Measurements from ENCODE around the gene SEC61B. TPM values are rescaled to one million over a fixed set of nuclear protein-coding genes. Genes with fewer than 3 reads are reported as not detected.

Gene SEC61B
- 54.4 TPM for total RNA-seq

- peak; percentile 100 for DNase-seq
Observed at GRCh38 chr9:99221621-99222415, at the start of gene SEC61B, which contains the start of gene ALG2. SEC61B (plus strand) TSS chr9:99222282; CDS start chr9:99222364, 82 bp downstream. ALG2 (minus strand) TSS chr9:99221942; CDS start chr9:99221894, 48 bp downstream.

DNA sequence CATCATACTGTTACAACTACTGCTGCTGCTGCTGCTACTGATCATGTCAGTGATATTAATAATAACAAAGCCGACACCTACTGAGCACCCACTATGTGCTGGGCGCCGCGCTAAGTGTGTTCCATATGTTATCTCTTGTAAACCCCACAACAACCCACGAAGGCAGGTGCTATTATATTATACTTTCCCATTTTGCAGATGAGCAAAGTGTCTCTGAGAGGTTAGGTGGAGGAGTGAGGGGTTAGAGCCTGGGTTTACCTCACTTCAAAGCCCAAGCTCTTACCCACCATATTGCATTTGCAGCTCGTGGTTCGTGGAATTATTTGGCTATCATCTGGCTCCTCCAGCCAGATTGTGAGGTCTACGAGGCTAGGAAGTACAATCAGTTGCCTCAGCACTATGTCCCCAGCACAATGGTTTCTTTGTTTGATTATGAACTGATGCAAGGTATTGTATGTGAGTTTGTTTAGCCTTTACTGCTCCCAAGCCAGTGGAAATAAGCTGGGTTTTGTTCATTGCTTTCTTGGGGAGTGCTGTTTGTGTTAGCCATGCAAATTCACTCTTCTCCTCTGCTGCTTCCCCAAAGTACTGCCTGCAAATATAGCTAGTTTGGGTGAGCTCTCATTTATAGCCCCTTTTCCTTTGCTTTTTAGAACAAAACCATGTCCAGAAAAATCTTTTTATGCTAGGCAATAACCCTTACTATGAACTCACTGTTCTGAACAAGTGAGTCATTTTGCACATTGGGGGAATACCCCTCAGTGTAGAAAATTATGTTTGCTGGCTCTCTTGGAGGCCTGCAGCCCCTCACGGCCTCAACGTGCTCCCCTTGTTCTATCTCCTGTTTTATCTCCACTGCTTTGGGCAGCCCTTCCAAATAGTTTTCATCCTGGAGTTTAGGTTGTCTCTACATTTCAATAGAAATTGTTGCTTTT, 48.2 kb upstream of the SEC61B start:
- no peak for DNase-seq

- DNase-seq = no peak
Observed at GRCh38 chr9:99176527-99177013, 45.5 kb upstream of the SEC61B start.

DNA sequence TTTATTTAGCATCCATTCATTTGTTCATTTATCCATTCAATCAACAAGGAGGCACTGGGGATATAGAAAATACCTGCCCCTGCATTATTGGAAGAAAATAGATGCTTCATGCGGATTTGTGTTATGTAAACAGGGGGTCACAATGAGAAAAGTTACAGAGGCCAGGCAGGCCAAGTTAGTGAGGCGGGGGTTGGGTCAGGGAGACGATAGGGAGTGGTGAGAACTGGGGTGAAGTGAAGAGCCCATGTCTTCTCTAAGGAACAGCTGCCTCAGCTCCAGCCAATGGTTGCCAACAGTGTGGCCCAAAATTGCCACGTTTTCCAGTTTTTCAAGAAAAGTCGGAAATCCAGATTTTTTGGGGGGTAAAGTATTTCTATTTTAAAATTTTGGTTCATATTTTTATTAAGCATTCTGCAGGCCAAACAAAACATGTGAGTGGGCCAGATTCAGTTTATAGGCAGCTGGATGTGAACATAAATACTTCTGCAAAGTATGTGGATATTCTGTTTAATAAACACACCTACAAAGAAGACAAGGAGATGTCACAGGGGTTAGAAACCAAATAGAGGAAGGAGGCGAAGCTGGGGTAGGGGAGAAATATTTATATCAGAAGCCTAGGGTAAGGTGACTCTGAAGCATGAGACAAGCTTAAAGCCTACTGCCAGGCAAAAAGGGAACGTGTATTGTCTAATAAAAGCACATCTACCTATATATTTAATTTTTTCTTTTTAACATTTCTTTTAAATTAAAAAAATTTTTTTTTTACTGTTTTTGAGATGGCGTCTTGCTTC, 44.3 kb upstream of the SEC61B start:
- DNase-seq = no peak

DNA sequence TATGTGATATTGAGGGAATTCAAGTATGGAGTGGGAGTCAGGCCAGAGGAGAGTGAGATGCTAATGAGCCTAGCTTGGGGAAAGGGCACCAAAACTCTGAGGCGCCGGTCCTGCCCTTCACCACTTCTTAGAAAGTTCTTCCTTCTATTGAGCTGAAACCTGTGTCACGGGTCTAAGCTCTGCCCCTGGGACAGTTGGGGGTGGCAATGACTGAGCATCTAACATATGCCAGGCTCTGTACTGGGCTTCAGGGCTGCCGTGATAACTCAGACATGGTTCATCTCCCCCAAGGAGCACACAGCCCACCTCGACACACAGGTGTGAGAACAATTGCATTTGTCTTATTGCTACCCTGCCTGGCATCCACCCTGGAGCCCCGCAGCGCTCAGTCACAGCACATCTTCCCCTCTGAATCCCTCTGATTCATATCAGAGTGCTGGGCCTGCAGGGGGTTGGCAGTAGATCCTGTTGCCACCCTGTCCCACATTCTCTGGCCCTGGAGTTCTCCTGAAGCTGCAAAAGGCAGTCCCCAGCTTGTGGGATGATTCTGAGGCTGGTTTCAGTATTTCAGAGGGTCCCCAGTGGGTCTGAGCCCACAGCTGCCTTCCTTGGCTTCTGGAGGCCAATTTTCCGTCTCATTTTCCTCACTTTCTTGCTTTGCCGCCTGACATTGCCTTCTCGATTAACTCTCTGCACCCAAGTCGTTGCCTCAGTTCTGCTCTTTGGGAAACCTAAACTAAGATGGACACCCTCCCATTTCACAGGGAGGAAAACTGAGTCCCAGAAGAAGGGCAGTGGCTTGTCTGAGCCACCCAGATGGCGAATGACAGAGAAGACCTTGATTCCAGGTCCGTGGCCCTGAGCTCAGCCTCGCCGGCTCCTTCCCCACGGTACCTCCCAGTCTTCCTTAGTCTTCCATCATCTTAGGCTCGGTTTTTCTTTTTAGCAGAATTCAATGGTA, 42.9 kb upstream of the SEC61B start:
- no peak for DNase-seq

DNA sequence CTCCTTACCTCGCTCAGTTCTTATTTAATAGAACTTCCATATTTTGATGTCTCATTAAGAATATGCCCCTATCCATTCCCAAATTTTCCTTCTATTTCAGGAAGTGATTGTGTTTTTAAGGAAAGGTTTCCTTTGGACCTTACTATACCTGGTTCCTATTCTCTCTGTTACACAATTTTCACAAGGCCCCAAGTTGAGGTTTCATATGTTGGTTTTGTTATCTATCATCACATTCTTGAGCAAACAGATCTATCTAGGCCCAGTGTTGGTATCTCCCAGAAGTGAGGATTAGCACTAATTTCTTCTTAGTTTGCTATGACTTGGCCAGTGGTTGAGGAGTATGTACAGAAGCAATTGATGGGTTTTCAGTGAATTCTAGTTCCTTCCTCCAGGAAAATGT, 41.9 kb upstream of the SEC61B start:
- DNase-seq = no peak

DNA sequence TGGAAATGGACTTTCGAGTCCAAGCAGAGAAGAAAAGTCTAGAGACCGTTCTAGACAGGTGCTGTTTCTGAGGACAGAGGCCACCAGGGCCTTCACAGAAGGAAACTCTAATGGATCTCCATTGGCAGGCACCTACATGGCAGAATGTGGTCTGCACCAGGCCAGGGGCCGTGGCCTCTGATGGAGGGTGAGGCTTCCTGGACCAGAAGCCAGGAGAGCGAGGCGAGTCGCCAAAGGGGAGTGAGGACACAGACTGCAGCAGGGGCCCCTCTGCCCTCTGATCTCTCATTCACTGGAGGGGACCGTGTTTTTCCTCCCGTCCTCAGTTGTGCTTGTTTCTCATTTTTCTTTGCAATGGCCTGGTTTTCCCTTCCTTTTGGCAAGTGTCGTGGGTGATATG, 41.4 kb upstream of the SEC61B start:
- no peak for DNase-seq

GRCh38 chr9:99181206-99181605, 40.9 kb upstream of the SEC61B start:
- DNase-seq = no peak

- DNase-seq = no peak
Observed at GRCh38 chr9:99181621-99182020, 40.5 kb upstream of the SEC61B start.

- DNase-seq = no peak
Observed at GRCh38 chr9:99182356-99182755, 39.7 kb upstream of the SEC61B start.

GRCh38 chr9:99183616-99184015, 38.5 kb upstream of the SEC61B start:
- DNase-seq = no peak

DNA sequence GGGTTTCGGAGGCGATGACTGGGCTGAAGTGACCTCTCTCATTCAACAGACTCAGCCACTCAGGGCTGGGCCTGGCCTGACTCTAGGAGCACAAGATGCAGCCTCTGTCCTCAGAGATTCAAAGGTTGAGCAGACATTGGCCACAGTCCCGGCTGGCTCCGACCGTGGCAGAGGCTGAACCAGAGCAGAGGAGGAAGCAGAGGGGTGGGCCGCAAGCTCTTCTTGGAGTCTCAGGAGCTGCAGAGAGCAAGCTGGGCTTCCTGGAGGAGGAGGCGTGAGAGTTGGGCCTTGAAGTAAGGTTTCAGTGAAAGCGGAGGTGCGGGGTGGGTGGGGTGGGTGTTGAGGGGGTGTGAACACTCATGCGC, 38.0 kb upstream of the SEC61B start:
- no peak for DNase-seq

DNA sequence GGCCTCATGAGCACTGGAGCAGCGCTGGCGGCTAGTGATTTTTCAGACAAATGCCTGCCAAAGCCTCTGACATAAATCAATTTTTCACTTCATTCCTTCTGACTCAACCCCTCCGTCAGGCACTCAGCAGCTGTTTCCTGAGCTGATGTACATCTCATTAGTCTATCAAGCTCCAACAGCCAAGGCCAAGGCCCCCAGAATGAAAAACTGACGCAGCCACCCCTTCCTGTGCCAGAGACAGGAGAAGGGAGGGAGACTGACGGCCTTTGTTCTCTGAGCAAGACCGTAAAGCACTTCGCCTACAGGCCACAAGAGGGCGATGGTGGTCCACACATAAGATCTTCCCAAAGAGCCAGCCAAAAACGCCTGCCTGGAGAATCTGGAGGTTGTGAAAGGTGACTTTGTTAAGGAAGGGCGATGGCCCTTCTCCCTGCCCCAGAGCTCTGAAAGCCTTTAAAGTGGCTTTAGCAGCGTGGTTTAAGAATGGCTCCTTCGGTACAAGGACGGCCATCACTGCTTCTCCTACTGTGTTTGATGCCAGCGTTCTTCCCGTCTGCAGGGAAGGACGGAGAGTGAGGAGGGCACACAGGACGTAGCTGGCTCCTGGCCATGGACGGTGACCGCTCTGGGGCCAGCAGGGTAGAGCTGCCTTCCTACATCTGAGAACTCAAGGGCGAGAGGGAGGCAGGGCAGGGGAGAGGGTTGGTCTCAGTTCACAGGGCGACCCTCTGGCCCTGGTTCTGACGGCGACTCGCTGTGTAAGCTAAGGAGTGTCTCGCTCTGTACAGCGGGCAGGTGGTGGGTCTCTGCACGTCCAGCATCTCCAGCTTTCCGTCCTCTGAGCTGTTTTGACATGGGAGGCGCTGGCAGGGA, 37.4 kb upstream of the SEC61B start:
- peak; percentile 85 for DNase-seq

DNA sequence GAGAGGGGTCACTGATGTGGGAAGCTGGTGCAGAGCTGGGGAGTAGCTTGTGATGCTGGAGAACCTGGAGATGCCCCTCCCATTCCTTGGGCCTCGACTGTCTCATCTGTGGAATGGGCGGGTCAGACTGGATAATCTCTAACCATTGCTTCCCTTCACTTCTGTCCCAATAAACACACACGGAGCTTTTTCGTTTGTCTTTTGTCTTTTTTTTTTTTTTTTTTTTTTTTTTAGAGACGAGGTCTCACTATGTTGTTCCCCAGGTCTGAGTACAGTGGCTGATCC, 36.8 kb upstream of the SEC61B start:
- DNase-seq = no peak

- no peak for DNase-seq
Observed at GRCh38 chr9:99185934-99186333, 36.1 kb upstream of the SEC61B start.

GRCh38 chr9:99187311-99187710, 34.8 kb upstream of the SEC61B start:
- DNase-seq = no peak

- DNase-seq = no peak
Observed at GRCh38 chr9:99189186-99189585, 32.9 kb upstream of the SEC61B start.

DNA sequence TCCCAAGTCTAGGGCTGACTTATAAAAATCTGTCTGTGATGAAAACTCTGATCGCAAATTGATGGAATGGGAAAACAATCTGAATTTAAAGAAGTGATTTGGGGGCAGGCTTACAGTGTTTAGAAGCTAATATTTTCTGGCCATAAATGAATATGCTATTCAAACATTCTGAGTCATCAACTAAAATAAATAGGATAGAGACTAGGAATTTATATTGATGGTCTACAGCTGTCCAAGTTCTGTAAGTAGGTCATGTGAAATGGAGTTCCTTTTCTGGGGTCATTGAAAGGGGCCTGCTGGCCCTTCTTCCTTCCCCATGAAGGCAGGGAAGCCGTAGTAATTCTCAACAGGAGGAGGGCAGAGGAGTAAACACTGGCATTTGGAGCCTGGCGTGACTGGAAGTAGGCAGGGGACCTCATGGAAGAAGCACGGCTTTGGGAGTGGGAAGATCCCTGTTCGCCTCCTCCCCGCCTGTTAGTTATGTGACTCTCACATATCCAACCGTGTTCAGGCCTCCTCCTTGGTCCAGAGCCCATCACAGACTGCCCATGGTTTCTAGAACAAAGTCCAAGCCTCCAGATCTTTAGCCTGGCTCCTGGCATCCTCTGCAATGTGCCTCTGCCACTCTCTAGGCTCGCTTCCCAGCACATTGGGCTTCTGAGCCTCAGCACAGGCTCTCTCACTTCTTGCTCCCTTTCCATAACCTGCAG, 32.0 kb upstream of the SEC61B start:
- no peak for DNase-seq

- DNase-seq = no peak
Observed at GRCh38 chr9:99190597-99191283, 31.3 kb upstream of the SEC61B start.

All from skin of body (tissue), 2 donors.